Calu3 (cell line): Measurements from ENCODE around the gene RPH3AL. TPM values are rescaled to one million over a fixed set of nuclear protein-coding genes. Genes with fewer than 3 reads are reported as not detected.
"Not testable (repeated sequence)": the region's sequence is repeated elsewhere in the genome, so short reads cannot be mapped to it uniquely, and the experiment has no call there.

ENCODE experiments used
- BruUV-seq: library from RNA; stranded (reverse); fragments of 400-500 nt; replicated peaks from 2 replicates; lab custom pipeline; 2021; lab: Mats Ljungman, UMichigan
- CTCF ChIA-PET: fragments of 300-600 bp; sonication (Branson Sonifier 250); formaldehyde crosslinking; loops from one replicate; lab custom pipeline; 2022; ENCODE audit warnings: antibody characterized with exemption; lab: Charles Lee
- DNase-seq: peaks from one replicate; pipeline ENCODE4 v3.0.0; 2022
- H3K27ac Mint-ChIP-seq: one replicate; pipeline ENCODE4 v1.8.0; 2022; ENCODE audit warnings: mixed read lengths; ENCODE audit not compliant: unreplicated experiment
- H3K27me3 Mint-ChIP-seq: one replicate; pipeline ENCODE4 v1.8.0; 2022; ENCODE audit warnings: mixed read lengths; ENCODE audit not compliant: unreplicated experiment
- H3K36me3 Mint-ChIP-seq: one replicate; pipeline ENCODE4 v1.8.0; 2022; ENCODE audit warnings: mild to moderate bottlenecking, moderate library complexity, mixed read lengths; ENCODE audit not compliant: insufficient read depth, unreplicated experiment
- H3K4me1 Mint-ChIP-seq: one replicate; pipeline ENCODE4 v1.8.0; 2022; ENCODE audit warnings: mild to moderate bottlenecking, low read depth, mixed read lengths; ENCODE audit not compliant: unreplicated experiment
- H3K4me3 Mint-ChIP-seq: one replicate; pipeline ENCODE4 v1.8.0; 2022; ENCODE audit warnings: mild to moderate bottlenecking, low read depth, moderate library complexity, mixed read lengths; ENCODE audit not compliant: unreplicated experiment
- H3K9me3 Mint-ChIP-seq: one replicate; pipeline ENCODE4 v1.8.0; 2022; ENCODE audit warnings: low read depth, mixed read lengths; ENCODE audit not compliant: unreplicated experiment
- CTCF ChIP-seq: fragments of 200-600 bp; IDR thresholded peaks from one replicate; pipeline ENCODE4 v1.8.0; 2022; ENCODE audit warnings: antibody characterized with exemption; ENCODE audit not compliant: unreplicated experiment
- intact Hi-C: fragments of 100-400 bp; cut with micrococcal nuclease; formaldehyde crosslinking; loops from one replicate; pipeline ENCODE4 v1.10.0; 2022; ENCODE audit not compliant: unreplicated experiment
- total RNA-seq: library from RNA; stranded (reverse); gene quantifications from 2 replicates; pipeline ENCODE4 v1.2.3, GENCODE V29; 2022

The RPH3AL gene
- total RNA-seq, 1 experiment from 2014 or later = 14.1 TPM

- TF ChIP-seq CTCF = no peak
- no peak overlapping the region for H3K27ac Mint-ChIP-seq
- no peaks in the 10 kb centered on the region for H3K27me3 Mint-ChIP-seq
- H3K36me3 Mint-ChIP-seq = peaks cover 15% of the 10 kb centered on the region
- H3K9me3 Mint-ChIP-seq = peaks cover 3% of the 10 kb centered on the region
- CTCF ChIA-PET = no interaction called here
- intact Hi-C loops = no loop called here
- no peak for DNase-seq
- BruUV-seq = no TSS peak
- no peaks in the 10 kb centered on the region for H3K4me1 Mint-ChIP-seq
- H3K4me3 Mint-ChIP-seq = no peak overlapping the region
Measured at GRCh38 chr17:204427-205147, 148.0 kb downstream of the RPH3AL start.

- Mint-ChIP-seq H3K4me3 (no peak overlapping the region), H3K4me1 (no peaks in the 10 kb centered on the region), H3K27ac (no peak overlapping the region), H3K27me3 (no peaks in the 10 kb centered on the region), H3K36me3 (peaks cover 15% of the 10 kb centered on the region), H3K9me3 (no peaks in the 10 kb centered on the region)
- DNase-seq = no peak
- CTCF ChIA-PET = no interaction called here
- TF ChIP-seq CTCF = no peak
- intact Hi-C loops = no loop called here
- BruUV-seq = no TSS peak
Measured at GRCh38 chr17:202501-202951, 150.1 kb downstream of the RPH3AL start.

GRCh38 chr17:201736-202135 is 150.9 kb downstream of the RPH3AL start:
- H3K36me3 Mint-ChIP-seq = peaks cover 15% of the 10 kb centered on the region
- H3K9me3 Mint-ChIP-seq, H3K27ac Mint-ChIP-seq, DNase-seq, BruUV-seq, intact Hi-C loops, H3K27me3 Mint-ChIP-seq, H3K4me3 Mint-ChIP-seq, CTCF ChIA-PET, H3K4me1 Mint-ChIP-seq: not testable (repeated sequence)

GRCh38 chr17:201257-201656 is 151.3 kb downstream of the RPH3AL start:
- DNase-seq, H3K27me3 Mint-ChIP-seq, H3K4me3 Mint-ChIP-seq, H3K27ac Mint-ChIP-seq, H3K9me3 Mint-ChIP-seq, BruUV-seq, H3K4me1 Mint-ChIP-seq, CTCF ChIA-PET, intact Hi-C loops: not testable (repeated sequence)
- peaks cover 15% of the 10 kb centered on the region for H3K36me3 Mint-ChIP-seq

- Mint-ChIP-seq H3K27me3 (no peaks in the 10 kb centered on the region), H3K4me1 (no peaks in the 10 kb centered on the region), H3K9me3 (no peaks in the 10 kb centered on the region), H3K27ac (no peak overlapping the region), H3K4me3 (no peak overlapping the region), H3K36me3 (peaks cover 15% of the 10 kb centered on the region)
- CTCF ChIA-PET = no interaction called here
- no peak for DNase-seq
- BruUV-seq = no TSS peak
- no peak for TF ChIP-seq CTCF
- intact Hi-C loops = no loop called here
Measured at GRCh38 chr17:200586-200985, 152.0 kb downstream of the RPH3AL start.
